GM18951 (cell line): ENCODE measurements around the gene NSFL1C.
A peak's percentile ranks its signal among the peaks of the same experiment; 100 is the strongest.

Source experiments
- POLR2A ChIP-seq: IDR thresholded peaks from 4 replicates; pipeline ENCODE4 v1.6.1; 2011; ENCODE audit warnings: mild to moderate bottlenecking; ENCODE audit not compliant: insufficient read length, insufficient read depth; ENCODE audit errors: extremely low read depth
- in situ Hi-C: fragments of 300-500 bp; cut with MboI; formaldehyde crosslinking; loops from one replicate; pipeline ENCODE4 v1.12.0; 2022; ENCODE audit warnings: low sequenced_read_pairs, mixed read lengths, inconsistent platforms; ENCODE audit not compliant: unreplicated experiment

The NSFL1C gene

DNA sequence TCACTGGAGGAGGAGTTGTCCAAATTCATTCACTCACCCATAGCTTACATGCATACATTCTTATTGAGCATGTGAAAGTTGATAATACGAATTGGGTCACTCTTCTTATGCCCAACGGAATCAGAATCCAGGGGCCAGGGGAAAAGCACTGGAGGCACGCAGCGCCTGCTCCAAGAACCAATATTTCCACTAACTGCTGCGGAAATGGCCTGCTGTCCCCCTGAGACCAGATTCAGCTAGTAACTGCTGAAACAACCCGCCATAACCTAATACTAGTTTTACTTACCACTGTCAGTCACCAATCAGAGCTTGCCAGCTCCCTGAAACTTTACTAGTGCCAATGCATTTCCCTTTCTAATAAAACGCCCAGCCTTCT lies 73.2 kb downstream of the NSFL1C start:
- in situ Hi-C loops, result no loop called here
- TF ChIP-seq POLR2A, result no peak

DNA sequence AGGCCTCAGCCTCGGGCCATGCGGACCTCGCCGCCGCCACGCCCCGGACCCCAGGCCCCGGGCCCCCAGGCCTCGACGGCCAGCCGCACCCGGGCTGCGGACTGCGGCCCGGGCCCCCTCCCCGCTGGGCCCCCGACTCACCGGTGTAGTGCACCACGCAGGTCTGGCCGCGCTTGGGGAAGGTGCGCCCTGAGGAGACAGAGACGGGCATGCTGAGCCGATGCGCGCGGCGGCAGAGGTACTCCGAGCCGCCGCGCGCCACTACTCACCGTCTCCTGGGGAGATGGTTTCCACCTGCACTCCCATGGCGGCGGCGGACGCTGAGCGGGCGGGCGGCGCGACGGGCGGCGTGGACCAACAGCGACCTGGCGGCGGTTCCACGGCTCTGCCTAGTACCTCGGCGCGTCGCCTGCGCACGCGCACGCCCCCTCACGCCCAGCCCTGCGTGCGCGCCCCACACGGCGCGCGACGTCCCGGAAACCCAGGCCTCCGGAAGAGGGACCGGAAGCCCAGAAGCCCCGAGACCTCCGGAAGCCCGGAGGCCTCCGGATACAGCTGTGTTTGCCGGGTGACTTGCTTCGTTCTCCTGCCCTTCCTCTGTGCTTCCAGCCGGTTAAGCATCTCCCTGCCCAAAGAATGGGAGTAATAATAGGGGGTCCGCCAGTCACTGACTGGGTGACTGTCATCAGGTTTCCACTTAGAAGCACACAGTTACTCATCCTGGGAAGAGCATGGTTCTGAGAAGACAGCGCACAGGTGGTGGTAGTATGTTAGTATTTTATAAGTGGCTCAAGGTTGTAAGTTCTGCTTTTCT lies 73.7 kb downstream of the NSFL1C start, which contains the start of gene FKBP1A:
TSS of gene FKBP1A (minus strand) at position 362 of the 814 bp plus-strand sequence. CDS start at position 306, 56 bp downstream.
- peak; percentile 85 for TF ChIP-seq POLR2A
- in situ Hi-C loops, result no loop called here

- in situ Hi-C loops, result no loop called here
- no peak for TF ChIP-seq POLR2A
Observed at GRCh38 chr20:1392443-1392692, 74.3 kb downstream of the NSFL1C start.
